ENCODE measurements around the gene HYCC2. TPM values are rescaled to one million over a fixed set of nuclear protein-coding genes. Genes with fewer than 3 reads are reported as not detected.
"Not testable (repeated sequence)": the region's sequence is repeated elsewhere in the genome, so short reads cannot be mapped to it uniquely, and the experiment has no call there.

The HYCC2 gene
- total and polyA plus RNA-seq, 2 of the 8 experiments (the other 6 are each of a cell fraction or from before 2014, with no cell fraction given): 0.86 to 8.0 TPM

GRCh38 chr2:201038361-201038760 is 33.1 kb downstream of the HYCC2 start:
- H2BK12ac ChIP-seq (ENCODE audit: low read depth, low read length); H3K4me2 ChIP-seq (ENCODE audit: insufficient read depth in 1 of 2, low read depth in 2 of 2, low read length in 2 of 2); DNase-seq (ENCODE audit: low read depth in 1 of 2, low spot score in 2 of 2); H3K23me2 ChIP-seq (ENCODE audit: low read depth, low read length); H3K9me3 ChIP-seq (ENCODE audit: insufficient read depth in 2 of 2, low read depth in 1 of 2, low read length in 1 of 2); H3K27me3 ChIP-seq (replicated peaks in 1 of 4; ENCODE audit: control insufficient read depth in 3 of 4, extremely low read depth in 1 of 4, insufficient read depth in 3 of 4, low read length in 3 of 4); H3K18ac ChIP-seq (ENCODE audit: extremely low read depth, low read length); H3K56ac ChIP-seq (replicated peaks; ENCODE audit: insufficient read length, low read depth, low read length); H3K79me1 ChIP-seq (ENCODE audit: low read depth, low read length); H2AFZ ChIP-seq (ENCODE audit: low read length); H4K5ac ChIP-seq (ENCODE audit: insufficient read length, low read depth, low read length); H3K79me2 ChIP-seq (ENCODE audit: control insufficient read depth in 1 of 2, insufficient read depth in 2 of 2, low read length in 2 of 2); H3K27ac ChIP-seq (ENCODE audit: low read depth, low read length); H3K4me3 ChIP-seq (ENCODE audit: extremely low read depth in 1 of 4, insufficient read depth in 2 of 4, low read depth in 3 of 4, low read length in 4 of 4); H2BK20ac ChIP-seq (ENCODE audit: low read length); H3K4me1 ChIP-seq (replicated peaks in 1 of 4; ENCODE audit: control insufficient read depth in 3 of 4, insufficient read depth in 4 of 4, low read length in 3 of 4); H2BK120ac ChIP-seq (replicated peaks; ENCODE audit: low read depth, low read length); CTCF ChIA-PET (ENCODE audit: partially characterized antibody); H3K23ac ChIP-seq (ENCODE audit: insufficient read length); H4K8ac ChIP-seq (ENCODE audit: extremely low read depth, insufficient read depth, low read length); FAIRE-seq; POLR2A ChIA-PET (ENCODE audit: partially characterized antibody); H4K20me1 ChIP-seq (replicated peaks in 1 of 2; ENCODE audit: control insufficient read depth in 1 of 2, insufficient read depth in 2 of 2, low read length in 2 of 2); H3K9ac ChIP-seq (replicated peaks in 1 of 4; ENCODE audit: extremely low read depth in 1 of 4, low read depth in 3 of 4, low read length in 3 of 4); H2BK15ac ChIP-seq (ENCODE audit: low read length); H4K91ac ChIP-seq (replicated peaks; ENCODE audit: insufficient read length, low read length); H3K14ac ChIP-seq (ENCODE audit: insufficient read length); H2AK5ac ChIP-seq (ENCODE audit: low read depth, low read length); H3K4ac ChIP-seq (replicated peaks; ENCODE audit: insufficient read length, low read depth, low read length); H3K36me3 ChIP-seq (ENCODE audit: control insufficient read depth in 2 of 4, insufficient read depth in 4 of 4, low read length in 3 of 4); H2BK5ac ChIP-seq (ENCODE audit: low read depth, low read length): not testable (repeated sequence)
- 92% methylated on average over 3 of the region's 4 CpGs; no CpG with 5 or more reads in 1 of the 2 experiments for WGBS, 2 experiments (ENCODE audit: extremely low coverage in 1 of 2, insufficient coverage in 1 of 2, insufficient read length in 1 of 2, insufficient replicate concordance in 2 of 2, low coverage in 1 of 2, low lambda C conversion rate in 2 of 2, missing lambda C conversion rate in 1 of 2)

GRCh38 chr2:201034355-201034754 is 37.1 kb downstream of the HYCC2 start:
- CTCF ChIA-PET (ENCODE audit: partially characterized antibody): interaction anchor here (1.8 kb wide), 1 partner anchor 124 kb away, joined by 3 read pairs; no protein-coding TSS in a partner anchor
- 100% methylated on average over 1 of the region's 2 CpGs; no CpG with 5 or more reads in 1 of the 2 experiments for WGBS, 2 experiments (ENCODE audit: extremely low coverage in 1 of 2, insufficient coverage in 1 of 2, insufficient read length in 1 of 2, insufficient replicate concordance in 2 of 2, low coverage in 1 of 2, low lambda C conversion rate in 2 of 2, missing lambda C conversion rate in 1 of 2)

More at GRCh38 chr2:201034355-201034754, 37.1 kb downstream of the HYCC2 start:
- H3K4ac ChIP-seq (replicated peaks; ENCODE audit: insufficient read length, low read depth, low read length); H3K14ac ChIP-seq (ENCODE audit: insufficient read length); H3K4me2 ChIP-seq (ENCODE audit: insufficient read depth in 1 of 2, low read depth in 2 of 2, low read length in 2 of 2); H3K79me1 ChIP-seq (ENCODE audit: low read depth, low read length); H4K20me1 ChIP-seq (replicated peaks in 1 of 2; ENCODE audit: control insufficient read depth in 1 of 2, insufficient read depth in 2 of 2, low read length in 2 of 2); H3K56ac ChIP-seq (replicated peaks; ENCODE audit: insufficient read length, low read depth, low read length); H3K9me3 ChIP-seq (ENCODE audit: insufficient read depth in 2 of 2, low read depth in 1 of 2, low read length in 1 of 2); FAIRE-seq; H3K23ac ChIP-seq (ENCODE audit: insufficient read length); H3K4me3 ChIP-seq (ENCODE audit: extremely low read depth in 1 of 4, insufficient read depth in 2 of 4, low read depth in 3 of 4, low read length in 4 of 4); DNase-seq (ENCODE audit: low read depth in 1 of 2, low spot score in 2 of 2); H2BK120ac ChIP-seq (replicated peaks; ENCODE audit: low read depth, low read length); H3K9ac ChIP-seq (replicated peaks in 1 of 4; ENCODE audit: extremely low read depth in 1 of 4, low read depth in 3 of 4, low read length in 3 of 4); H3K23me2 ChIP-seq (ENCODE audit: low read depth, low read length); H4K5ac ChIP-seq (ENCODE audit: insufficient read length, low read depth, low read length); H4K91ac ChIP-seq (replicated peaks; ENCODE audit: insufficient read length, low read length); H3K4me1 ChIP-seq (replicated peaks in 1 of 4; ENCODE audit: control insufficient read depth in 3 of 4, insufficient read depth in 4 of 4, low read length in 3 of 4); POLR2A ChIA-PET (ENCODE audit: partially characterized antibody); H3K18ac ChIP-seq (ENCODE audit: extremely low read depth, low read length); H3K36me3 ChIP-seq (ENCODE audit: control insufficient read depth in 2 of 4, insufficient read depth in 4 of 4, low read length in 3 of 4); H2AFZ ChIP-seq (ENCODE audit: low read length); H2AK5ac ChIP-seq (ENCODE audit: low read depth, low read length); H2BK20ac ChIP-seq (ENCODE audit: low read length); H2BK12ac ChIP-seq (ENCODE audit: low read depth, low read length); H3K27ac ChIP-seq (ENCODE audit: low read depth, low read length); H2BK5ac ChIP-seq (ENCODE audit: low read depth, low read length); H4K8ac ChIP-seq (ENCODE audit: extremely low read depth, insufficient read depth, low read length); H3K79me2 ChIP-seq (ENCODE audit: control insufficient read depth in 1 of 2, insufficient read depth in 2 of 2, low read length in 2 of 2); H3K27me3 ChIP-seq (replicated peaks in 1 of 4; ENCODE audit: control insufficient read depth in 3 of 4, extremely low read depth in 1 of 4, insufficient read depth in 3 of 4, low read length in 3 of 4); H2BK15ac ChIP-seq (ENCODE audit: low read length): not testable (repeated sequence)

Measured in H1 (cell line).